HG03521 (cell line): ENCODE results near the gene MTMR3.
"Not testable (repeated sequence)": the region's sequence is repeated elsewhere in the genome, so short reads cannot be mapped to it uniquely, and the experiment has no call there.

Source experiments
- ATAC-seq: cut with Tn5 transposase; IDR thresholded peaks from one replicate; pipeline ENCODE4 v1.9.1; 2021; ENCODE audit warnings: mild to moderate bottlenecking, moderate library complexity; ENCODE audit not compliant: unreplicated experiment

Gene MTMR3

DNA sequence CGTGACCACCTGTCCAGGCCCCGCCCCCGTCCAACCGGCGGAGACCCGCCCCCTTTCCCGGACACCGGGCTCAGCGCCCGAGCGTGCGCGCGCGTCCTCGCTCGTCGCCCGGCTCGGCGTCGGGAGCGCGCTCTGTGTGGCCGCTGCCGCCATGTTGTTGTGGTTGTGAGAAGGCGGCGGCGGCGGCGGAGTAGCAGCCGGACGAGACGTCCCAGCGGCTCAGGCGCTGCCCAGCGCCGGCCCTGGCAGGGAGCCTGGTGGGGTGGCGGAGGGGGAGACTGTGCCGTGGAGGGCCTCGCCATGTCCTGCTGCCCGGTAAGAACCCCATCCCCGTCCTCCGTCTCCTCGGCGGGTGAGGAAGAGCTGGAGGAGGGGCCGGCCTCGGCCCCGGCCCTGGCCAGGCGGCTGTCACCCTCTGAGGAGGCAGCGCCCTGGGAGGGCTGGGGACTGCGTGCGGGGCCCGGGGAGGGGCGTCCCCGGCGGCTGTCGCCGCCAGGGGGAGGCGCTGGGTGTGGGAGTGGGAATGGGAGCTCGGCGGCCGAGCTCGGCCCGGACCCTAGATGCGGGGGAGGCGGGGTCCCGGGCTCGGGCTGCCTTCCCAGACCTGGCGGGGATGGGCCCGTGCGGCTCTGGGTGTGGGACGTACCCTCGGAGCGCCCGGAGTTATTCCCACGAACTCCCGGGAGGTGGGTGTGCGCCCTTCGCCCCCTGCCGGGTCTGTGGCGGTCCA, at the start of gene MTMR3:
TSS of gene MTMR3 (plus strand) at position 130 of the 730 bp plus-strand sequence. CDS start 87,886 bp downstream, outside the sequence.
- ATAC-seq = peak; percentile 66

DNA sequence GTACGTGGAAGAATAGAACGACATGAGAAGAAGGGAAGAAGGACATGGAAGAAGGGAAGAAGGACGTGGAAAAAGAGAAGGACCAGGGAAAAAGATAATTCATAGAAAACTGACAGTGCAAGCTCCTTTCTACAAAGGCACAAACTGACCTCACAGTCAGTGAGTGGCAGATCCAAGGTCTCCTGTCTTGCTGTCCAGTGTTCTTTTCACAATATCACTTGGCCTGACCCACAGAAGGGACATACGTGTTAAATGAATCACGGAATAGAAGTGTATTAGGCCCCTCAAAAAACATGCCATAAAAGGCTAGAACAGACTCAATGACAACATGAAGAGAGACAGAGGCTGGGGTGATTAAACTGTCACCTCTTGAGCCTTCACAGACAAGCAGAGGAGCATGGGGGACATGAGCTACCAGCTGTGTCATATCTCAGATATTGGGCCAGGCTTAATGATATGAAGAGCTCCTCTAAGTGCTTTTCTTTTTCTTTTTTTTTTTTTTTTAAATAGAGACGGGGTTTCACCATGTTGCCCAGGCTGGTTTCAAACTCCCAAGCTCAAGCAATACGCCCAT, 49.5 kb upstream of the MTMR3 start:
- ATAC-seq = no peak

DNA sequence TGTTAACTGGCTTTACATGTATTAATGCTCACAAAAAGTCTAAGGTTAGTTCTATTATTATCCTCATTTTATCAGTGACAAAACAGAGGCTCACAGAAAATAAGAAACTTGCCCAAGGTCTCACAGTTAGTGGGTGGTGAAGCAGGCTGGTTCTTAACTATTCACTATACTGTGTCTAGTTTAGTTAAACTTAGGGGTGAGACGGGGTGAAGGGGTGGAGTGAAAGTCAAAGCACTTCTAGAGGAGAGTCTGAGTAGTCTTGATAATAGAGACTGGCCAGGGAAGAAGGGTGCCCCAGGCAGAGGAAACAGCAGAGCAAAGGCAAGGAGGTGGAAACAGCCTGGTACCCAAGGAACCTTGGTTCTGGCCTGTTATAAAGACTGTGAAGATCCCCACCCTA, 48.9 kb upstream of the MTMR3 start:
- no peak for ATAC-seq

DNA sequence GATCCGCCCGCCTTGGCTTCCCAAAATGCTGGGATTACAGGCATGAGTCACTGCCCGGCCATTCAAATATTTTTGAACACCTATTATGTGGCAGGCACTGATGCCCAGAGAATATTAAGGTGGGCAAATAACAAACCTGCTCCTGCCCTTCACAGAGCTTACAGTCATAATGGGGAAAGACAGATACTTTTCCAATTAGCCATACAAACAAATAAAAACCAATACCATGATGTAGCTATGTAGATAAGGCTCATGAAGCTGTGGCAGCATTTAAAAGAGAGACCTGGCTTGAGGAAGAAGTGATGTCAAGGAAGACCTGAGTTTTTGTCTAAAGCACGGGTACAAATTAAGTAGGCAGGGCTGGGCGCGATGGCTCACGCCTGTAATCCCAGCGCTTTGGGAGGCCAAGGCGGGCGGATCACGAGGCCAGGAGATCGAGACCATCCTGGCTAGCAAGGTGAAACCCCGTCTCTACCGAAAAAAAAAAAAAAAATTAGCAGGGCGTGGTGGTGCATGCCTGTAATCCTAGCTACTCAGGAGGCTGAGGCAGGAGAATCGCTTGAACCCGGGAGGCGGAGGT, 46.1 kb upstream of the MTMR3 start:
- ATAC-seq = not testable (repeated sequence)

DNA sequence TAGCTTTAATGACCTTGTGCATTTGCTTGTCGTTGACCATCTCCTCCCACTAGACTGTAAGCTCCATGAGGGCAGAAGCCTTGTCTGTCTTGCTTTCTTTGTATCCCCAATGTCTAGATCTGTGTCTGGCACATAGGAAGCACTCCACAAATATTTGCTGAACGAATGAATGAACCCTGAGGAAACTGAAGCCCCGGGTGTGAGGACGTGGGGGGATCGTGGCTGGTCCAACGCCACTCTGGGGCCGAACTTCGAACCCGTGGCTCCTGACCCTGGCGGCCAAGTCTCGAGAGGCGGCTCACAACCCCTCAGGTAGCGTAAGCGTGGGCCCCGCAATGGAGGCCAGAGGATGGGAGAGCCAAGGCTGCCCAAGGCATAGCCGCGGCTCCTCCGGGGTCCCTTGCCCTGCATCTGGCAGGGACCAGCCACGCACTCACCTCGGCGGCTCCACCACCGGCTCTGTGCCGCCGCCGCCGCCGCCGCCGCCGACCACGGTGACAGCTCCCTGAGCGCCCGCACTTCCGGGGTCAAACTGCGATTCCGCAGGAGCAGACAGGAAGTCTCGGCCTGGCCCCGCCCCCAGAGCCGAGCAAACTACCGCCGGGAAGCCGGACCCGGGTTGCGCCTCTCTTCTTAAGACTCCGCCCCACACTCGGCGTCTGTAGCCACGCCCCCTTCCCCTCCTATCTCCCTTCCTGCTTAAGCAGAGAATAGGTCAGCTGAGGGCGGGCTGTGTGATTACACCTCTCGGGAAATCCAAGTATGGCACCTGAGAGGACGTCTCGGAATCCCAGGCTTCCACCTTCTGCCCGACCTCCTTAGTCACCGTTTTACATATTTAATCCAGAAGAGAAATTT, 45.0 kb upstream of the MTMR3 start, which contains the start of gene ASCC2:
TSS of gene ASCC2 (minus strand) at position 534 of the 858 bp plus-strand sequence. CDS start 5,949 bp downstream, outside the sequence.
- ATAC-seq = peak; percentile 92

DNA sequence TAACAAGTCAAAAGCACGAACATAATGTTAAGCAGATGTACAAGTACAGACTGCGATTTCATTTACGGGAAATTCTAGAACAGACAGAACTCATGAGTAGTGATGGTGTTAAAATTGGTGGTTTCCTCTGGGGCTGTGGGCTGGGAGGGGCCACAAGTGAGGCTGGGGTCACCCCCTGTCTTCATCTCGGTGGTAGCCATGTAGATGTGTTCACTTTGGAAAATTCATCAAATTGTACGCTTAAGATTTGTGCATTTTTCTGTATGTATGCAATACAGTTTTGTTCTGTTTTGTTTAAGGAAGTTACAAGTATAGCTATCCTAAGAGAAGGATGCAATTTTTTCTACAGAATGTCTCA, 44.4 kb upstream of the MTMR3 start:
- no peak for ATAC-seq

DNA sequence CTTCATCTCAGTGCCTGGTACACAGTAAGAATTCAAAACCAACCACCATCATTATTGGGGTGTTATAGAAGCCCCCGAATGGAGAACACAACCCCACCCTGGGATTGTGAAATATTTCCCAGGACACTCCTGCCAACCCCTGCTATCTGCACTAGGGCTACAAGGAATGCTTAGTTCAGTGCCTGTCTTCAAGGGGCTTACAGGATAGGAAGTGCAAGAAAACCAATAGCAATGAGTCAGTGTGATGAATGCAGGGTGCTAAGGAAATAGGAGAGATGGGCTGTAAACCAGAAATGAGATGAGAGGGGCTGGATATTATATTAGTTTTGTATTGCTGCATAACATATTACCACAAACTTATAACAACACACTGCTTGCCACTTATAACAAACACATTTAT, 43.9 kb upstream of the MTMR3 start:
- ATAC-seq = no peak

DNA sequence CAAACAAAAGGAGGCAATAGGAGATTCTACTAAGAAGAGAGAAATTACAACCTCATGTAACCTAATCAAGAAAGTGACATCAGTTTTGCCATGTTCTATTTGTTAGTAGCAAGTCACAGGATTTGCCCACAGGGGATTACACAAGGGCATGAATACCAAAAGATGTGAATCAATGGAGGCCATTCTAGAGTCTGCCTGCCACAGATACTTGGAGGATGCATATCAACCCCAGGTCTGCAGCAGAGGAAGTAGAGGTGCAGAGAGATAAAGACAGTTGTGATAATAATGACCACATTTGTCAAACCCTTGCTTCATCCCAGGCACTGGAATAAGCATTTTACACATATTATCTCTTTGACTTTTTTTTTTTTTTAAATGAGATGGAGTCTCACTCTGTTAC, 42.5 kb upstream of the MTMR3 start:
- ATAC-seq = no peak

DNA sequence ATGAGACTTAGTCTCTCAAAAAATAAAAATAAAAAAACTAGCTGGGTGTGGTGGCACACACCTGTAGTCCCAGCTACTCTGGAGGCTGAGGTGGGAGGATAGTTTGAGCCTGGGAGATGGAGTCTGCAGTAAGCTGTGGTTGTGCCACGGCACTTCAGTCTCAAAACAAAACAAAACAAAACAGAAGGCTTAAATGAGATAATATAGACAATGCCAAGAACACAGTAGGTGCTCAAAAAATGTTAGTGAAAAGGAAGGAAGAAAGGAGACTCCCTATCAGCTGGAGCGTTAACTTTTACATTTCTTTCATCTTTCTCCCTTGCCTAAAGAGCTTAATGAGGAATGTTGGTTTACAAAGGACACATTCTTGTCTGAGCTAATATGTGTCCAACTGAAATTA, 40.8 kb upstream of the MTMR3 start:
- ATAC-seq = no peak

DNA sequence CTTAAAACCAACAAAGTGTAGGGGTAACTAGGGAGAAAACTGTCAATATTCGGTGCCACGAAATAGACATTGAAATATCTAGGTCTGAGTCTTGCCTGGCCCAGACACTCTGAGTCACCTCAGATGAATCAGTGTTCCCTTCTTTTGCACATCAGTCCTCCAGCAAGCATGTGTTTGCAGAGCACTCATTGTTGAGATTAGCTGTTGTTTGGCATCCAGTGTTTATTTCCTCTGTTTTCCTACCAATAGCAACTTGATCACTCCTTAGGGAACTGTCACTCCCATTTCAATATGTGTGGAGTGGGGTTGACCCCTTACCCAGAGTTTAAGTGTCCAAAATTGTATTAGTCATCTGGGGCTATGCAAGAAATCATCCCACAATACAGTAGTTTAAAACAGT, 40.2 kb upstream of the MTMR3 start:
- ATAC-seq = no peak

DNA sequence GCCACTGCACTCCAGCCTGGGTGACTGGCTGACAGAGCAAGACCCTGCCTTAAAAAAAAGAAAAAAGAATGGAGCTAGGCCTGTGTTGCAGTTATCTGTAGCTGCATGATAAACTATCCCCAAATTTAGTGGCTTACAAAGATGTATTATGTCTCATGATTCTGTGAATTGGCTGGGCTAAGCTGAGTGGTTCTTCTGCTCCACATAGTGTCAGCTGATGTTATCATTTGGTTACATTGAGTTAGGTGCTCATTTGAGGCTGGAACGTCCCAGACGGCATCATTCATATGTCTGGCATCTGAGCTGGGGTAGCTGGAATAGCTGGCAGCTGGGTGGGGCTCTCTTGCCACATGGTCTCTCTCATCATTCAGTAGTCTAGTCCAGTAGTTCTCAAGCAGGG, 36.7 kb upstream of the MTMR3 start:
- ATAC-seq = no peak

DNA sequence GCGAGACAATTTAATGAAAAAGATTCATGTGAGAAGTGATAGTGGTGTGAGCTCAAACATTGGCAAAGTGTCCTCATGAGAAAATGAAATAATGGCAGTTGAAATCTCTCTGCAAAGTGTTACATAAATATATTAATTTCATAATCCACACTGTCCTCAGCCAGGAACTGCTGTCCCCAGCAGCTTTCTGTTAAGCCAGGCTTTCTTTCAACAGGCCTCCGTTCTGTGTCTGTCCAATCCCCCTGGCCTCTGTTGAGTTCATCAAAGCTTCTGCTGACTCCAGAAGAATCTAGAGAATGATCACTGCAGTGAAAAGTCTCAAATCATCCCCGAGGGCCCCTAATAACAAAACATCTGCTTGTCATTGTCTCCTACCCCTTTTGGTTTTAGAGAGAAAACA, 34.9 kb upstream of the MTMR3 start:
- ATAC-seq = no peak

DNA sequence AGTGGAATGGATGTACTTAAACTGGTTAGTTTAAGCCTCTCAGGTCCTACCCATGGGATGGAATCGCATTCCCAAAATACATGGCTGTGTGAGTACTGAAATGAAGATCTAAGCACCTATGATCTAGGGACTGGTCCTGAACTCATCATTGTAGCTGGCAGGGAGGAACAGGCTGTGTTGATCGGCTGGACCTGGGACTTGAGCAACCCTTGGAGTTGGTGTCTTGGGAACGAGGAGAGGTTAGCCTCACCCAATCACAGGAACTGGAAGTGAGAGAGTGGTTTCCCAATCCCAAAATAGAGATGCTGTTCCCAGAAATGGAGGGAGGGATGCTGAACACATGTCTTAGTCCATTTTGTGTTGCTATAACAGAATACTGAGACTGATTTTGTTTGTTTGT, 28.5 kb upstream of the MTMR3 start:
- no peak for ATAC-seq

DNA sequence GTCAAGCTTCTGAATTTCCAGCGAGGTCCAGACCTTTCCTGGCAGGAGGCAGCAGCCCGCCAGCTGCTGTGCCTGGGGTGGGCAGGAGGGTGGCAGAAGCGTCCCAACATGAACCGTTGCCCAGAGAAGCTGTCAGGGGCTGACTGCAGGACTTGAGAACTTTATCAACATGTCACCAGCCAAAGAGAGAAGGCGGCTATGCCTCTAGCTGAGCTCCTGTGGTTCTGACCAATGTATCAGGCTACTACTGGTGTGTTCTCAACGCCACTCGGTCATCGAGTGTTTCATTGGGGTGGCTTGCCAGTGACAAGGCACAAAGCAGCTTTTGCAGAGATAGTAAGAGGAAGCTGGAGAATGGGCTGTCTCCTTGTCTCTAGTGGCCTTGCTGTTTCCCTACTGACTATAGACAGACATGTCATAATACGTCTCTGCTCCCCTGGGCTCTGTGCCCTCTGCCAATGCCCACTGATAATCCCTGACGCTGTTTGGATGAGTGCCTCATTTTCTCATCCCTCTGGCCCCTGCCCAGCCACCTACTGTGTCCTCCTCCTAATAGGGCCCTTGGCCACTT, 27.3 kb upstream of the MTMR3 start:
- ATAC-seq = no peak

DNA sequence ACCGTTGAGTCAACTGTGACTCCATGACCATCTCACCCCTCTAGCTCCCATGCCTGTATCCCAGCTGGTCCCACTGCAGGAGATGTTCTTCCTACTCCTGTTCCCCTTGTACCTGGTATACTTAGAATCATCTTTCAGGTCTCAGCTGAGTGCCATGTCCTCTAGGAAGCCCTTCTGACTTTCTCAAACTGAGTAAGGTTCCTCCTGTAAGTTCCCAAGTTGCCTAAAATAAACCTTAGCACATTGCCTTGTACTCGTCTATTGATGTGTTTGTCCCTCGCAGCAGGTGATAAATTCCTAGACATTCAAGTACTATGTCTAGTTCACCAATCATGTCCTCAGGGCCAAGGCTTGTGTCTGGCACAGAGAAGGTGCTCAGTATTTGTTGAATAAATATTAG, 26.5 kb upstream of the MTMR3 start:
- ATAC-seq = no peak

DNA sequence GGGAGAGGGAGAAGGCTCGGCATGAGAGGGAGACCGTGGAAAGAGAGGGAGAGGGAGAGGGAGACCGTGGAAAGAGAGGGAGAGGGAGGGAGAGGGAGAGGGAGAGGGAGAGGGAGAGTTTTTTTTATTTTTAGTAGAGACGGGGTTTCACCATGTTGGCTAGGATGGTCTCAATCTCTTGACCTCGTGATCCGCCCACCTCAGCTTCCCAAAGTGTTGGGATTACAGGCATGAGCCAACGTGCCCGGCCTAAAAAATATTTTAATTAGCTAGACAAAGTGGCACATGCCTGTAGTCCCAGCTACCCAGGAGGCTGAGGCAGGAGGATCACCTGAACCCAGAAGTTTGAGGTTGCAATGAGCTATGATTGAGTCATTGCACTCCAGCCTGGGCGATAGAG, 23.9 kb upstream of the MTMR3 start:
- not testable (repeated sequence) for ATAC-seq

DNA sequence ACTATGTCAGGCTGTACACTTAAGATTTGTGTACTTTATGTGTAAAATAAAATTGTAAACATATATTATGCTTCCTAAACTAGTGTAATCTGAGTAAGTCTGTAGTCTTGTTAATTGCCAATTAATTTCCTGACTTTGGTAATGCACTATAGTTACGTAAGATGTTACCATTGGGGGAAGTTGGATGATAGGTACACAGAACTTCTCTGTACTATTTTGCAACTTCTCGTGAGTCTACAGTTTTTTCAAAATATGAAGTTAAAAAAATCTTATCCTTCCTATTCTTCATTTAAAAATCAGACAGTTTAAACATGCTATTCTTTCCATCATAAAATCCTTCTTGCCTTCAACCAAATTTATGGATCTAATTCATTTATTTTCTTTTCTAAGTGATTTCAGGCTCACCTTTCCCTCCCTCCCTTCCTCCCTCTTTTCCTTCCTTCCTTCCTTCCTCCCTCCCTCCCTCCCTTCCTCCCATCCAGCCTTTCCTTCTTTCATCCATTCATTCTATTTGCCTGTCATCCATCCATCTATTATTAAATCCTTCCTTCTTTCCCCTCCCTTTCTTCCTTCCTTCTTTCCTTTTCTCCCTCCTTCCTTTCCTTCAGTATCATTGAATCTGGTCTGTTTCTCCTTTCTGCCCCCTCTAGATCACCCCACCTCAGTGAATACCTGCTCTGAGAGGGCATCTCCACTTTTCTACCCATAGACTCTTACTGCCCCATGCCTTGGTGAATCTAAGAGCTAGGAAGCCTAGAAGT, 22.8 kb upstream of the MTMR3 start:
- no peak for ATAC-seq

DNA sequence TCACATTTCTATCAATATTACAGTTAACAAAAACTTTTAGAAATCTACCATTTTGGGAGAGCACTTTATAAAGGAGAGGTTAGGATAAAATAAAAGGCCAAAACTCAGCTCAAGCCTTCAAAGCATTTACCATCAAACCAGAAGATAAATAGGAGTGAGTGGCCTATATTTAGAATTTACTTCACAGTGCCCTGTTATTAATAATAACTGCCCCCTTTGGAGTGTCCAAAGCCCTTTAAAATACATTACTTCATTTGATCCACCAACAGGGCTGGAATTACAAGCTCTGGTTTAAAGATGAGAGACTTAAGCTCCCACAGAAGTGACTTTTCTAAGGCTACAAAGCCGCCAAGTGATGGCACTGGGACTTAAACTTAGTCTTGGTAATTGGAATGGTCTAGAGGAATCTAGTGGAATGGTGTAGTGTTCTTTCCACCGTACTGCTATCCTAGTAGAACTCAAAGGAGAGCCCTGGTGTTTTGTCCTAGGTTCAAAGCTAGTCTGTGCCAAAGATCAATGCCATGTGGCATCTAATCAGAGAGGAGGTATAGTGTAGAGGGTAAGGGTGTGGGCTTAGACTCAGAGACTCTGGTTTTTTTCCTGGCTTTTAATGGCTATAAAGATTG, 21.2 kb upstream of the MTMR3 start:
- ATAC-seq = no peak

DNA sequence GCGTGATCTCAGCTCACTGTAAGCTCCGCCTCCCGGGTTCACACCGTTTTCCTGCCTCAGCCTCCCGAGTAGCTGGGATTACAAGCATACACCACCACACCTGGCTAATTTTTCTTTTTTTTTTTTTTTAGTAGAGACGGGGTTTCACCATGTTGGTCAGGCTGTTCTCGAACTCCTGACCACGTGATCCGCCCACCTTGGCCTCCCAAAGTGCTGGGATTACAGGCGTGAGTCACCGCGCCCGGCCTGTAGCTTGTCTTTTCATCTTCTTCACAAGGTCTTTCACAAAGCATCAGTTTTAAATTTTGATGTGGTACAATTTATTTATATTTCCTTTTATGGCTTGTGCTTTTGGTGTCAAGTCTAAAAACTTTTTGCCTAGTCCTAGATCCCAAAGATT, 17.4 kb upstream of the MTMR3 start:
- ATAC-seq = not testable (repeated sequence)

DNA sequence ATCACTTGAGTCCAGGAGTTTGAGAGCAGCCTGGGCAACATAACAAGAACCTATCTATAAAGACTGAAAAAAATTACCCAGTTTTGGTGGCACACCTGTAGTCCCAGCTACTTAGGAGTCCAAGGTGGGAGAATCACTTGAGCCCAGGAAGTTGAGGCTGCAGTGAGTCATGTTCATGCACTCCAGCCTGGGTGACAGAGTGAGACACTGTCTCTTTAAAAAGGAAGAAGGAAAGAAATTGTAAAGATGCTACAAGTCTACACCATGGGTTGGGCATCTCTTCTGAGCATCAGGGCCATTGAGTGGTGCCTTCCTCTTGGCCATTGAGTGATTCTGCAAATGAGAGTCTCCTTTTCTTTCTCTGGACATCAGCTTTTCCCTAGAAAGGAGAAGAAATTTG, 15.7 kb upstream of the MTMR3 start:
- no peak for ATAC-seq
